ENCODE measurements around the gene RAB3IL1. TPM values are rescaled to one million over a fixed set of nuclear protein-coding genes. Genes with fewer than 3 reads are reported as not detected.

RAB3IL1 gene
- total RNA-seq, 2 donors from 2014 or later = 5.4 to 11.5 TPM

DNA sequence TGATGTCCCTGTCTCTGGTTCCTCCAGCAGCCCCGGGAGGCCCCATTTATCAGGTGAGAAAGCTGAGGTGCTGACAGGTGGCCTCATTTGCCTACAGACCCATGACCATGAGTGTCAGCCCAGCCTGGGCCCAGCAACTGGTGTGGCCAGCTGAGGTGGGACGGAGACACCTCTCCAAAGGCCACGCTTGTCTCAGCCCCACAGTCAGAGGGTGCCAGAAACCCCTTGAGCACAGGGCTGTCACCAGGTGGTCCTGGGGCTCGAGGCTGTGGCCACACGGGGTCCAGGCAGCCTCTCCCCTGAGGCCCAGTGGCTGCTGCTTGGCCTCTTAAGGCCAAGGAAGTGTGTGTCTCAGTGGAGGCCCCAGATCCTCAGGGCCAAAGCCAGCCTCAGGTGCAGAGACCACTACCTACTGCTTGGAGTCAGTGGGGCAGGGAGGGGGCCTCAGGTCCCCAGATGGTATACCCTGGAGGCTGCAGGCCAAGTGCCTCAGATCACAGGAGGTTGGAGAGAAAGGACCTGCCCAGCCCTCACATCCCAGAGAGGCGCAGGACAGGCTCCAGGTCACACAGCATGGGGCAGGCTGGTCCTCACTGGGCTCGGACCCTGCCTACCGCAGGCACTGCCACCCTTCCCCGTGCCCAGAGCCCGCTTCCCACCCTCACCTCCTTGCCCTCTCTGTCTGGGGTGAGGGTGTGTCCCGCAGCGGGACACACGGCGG lies 11.4 kb downstream of the RAB3IL1 start:
- Histone ChIP-seq H3K27ac (no peak overlapping the region), H3K36me3 (replicated peaks in 1 of 2; ENCODE audit: insufficient read depth in 1 of 2, low read depth in 2 of 2) (no peaks in the 10 kb centered on the region)
- DNase-seq = no peak

DNA sequence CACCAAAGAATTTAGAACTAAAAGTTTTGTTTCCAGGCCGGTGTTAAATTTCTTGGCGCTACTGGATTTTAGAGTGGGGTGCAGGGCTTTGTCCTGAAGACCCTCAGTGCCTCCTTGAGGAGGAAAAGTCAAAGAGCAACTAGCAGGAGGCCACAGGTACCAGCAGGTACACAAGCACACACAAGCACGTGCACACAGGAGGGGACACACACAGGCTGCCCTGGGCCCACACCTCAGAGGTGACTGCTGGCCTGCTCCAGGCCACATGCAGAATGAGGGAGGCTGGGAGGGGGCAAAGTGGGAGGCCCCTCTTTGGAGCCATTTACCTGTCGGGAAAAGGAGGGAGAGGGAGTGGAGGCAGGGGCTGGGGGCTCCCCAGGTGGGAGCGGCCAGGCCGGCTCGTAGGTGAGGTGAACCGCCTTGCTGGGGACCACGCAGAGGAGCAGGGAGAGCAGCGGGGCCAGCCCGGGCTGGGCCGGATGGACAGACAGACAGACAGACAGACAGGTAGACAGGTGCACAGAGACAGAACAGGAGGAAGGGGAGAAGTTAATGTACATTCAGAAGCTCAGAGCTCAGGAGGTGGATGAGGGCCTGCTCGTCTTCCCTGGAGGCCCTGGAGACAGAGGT lies 12.2 kb downstream of the RAB3IL1 start:
- H3K4me3 ChIP-seq = no peak overlapping the region
- WGBS, 2 donors = 85 to 88% methylated on average over 13 of the region's 13 CpGs
- H3K27ac ChIP-seq = peak overlapping the region in 2 of 4 donors; percentile 46 to 58
- H3K36me3 ChIP-seq (replicated peaks in 1 of 2; ENCODE audit: insufficient read depth in 1 of 2, low read depth in 2 of 2) = no peaks in the 10 kb centered on the region
- ATAC-seq (no peak), DNase-seq (no peak)
- no peaks in the 10 kb centered on the region for H3K9me3 ChIP-seq
- no peaks in the 10 kb centered on the region for H3K27me3 ChIP-seq
- TF ChIP-seq POLR2A (IDR thresholded peaks at IDR 0.05) = no peak
- H3K4me1 ChIP-seq = no peaks in the 10 kb centered on the region
- intact Hi-C loops (cut with DNase I) = no loop called here

More for the DNA sequence above, 11.4 kb downstream of the RAB3IL1 start:
- no peak for ATAC-seq
- intact Hi-C loops (cut with DNase I) = no loop called here
- Histone ChIP-seq H3K9me3 (no peaks in the 10 kb centered on the region), H3K4me3 (no peak overlapping the region), H3K27me3 (no peaks in the 10 kb centered on the region), H3K4me1 (no peaks in the 10 kb centered on the region)
- TF ChIP-seq, protein P1, sequence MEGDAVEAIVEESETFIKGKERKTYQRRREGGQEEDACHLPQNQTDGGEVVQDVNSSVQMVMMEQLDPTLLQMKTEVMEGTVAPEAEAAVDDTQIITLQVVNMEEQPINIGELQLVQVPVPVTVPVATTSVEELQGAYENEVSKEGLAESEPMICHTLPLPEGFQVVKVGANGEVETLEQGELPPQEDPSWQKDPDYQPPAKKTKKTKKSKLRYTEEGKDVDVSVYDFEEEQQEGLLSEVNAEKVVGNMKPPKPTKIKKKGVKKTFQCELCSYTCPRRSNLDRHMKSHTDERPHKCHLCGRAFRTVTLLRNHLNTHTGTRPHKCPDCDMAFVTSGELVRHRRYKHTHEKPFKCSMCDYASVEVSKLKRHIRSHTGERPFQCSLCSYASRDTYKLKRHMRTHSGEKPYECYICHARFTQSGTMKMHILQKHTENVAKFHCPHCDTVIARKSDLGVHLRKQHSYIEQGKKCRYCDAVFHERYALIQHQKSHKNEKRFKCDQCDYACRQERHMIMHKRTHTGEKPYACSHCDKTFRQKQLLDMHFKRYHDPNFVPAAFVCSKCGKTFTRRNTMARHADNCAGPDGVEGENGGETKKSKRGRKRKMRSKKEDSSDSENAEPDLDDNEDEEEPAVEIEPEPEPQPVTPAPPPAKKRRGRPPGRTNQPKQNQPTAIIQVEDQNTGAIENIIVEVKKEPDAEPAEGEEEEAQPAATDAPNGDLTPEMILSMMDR (IDR thresholded peaks at IDR 0.05) = no peak
- no peak for TF ChIP-seq POLR2A (IDR thresholded peaks at IDR 0.05)
- WGBS, 2 donors = 82 to 83% methylated on average over 11 to 14 of the region's 14 CpGs

DNA sequence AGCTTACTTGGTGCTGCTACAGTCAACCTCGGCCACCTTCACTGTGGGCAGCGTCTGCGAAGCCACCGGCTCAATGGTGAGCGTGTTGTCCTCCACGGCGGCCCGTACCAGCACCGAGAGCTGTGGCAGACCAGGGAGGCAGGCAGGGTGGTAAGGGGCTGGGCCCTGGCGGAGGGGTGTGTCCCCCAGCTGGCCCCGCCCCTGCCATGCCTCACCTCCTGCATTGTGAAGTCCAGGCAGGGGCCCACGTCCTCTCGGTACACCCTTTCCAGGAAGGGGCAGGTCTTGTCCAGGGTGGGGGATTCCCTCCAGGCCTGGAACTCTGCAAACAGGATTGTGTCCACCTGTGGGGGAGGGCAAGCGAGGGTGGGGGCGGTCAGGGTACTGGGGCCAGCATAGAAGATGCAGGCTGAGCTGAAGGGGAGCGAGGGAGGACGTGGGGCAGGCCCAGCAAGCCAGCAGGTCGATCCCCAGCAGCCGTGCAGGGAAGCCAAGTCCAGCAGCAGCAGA lies 12.8 kb downstream of the RAB3IL1 start:
- peak in 2 of 3 donors; percentile 32 to 34 for TF ChIP-seq POLR2A (IDR thresholded peaks at IDR 0.05)
- TF ChIP-seq, protein P1 (IDR thresholded peaks at IDR 0.05) = no peak
- 33 to 40% methylated on average over 18 to 19 of the region's 19 CpGs for WGBS, 2 donors
- peak; percentile 75 to 86 (median 80) for DNase-seq
- H3K4me3 ChIP-seq = no peak overlapping the region
- intact Hi-C loops (cut with DNase I) = loop anchor here (5.0 kb wide), 2 partner anchors 43 to 153 kb away; no protein-coding TSS in a partner anchor
- H3K4me1 ChIP-seq = no peaks in the 10 kb centered on the region
- H3K27me3 ChIP-seq = no peaks in the 10 kb centered on the region
- peak overlapping the region in 3 of 4 donors; percentile 16 to 58 (median 46) for H3K27ac ChIP-seq
- no peaks in the 10 kb centered on the region for H3K36me3 ChIP-seq (replicated peaks in 1 of 2; ENCODE audit: insufficient read depth in 1 of 2, low read depth in 2 of 2)
- ATAC-seq = peak; percentile 94
- H3K9me3 ChIP-seq = no peaks in the 10 kb centered on the region

DNA sequence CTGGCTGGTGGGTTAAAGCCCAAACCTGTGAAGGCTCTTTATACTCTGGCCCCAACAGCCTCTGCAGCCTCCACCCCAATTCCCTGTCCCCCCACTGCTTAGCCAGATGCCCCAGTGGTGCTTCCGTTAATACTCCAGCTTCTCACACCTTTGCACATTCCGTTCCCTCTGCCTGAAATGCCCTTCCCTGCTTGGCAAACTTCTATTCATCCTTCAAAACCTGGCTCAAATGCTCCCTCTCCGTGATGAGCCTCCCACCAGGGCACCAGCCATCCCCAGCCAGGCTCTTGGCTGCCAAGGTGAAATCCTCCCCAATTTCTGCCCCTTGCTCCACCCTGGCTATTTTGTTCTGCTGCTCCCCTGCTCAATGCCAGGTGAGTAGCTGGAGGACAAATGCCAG lies 13.5 kb downstream of the RAB3IL1 start:
- 82 to 93% methylated on average over 3 of the region's 3 CpGs for WGBS, 2 donors
- intact Hi-C loops (cut with DNase I) = loop anchor here (5.0 kb wide), 2 partner anchors 43 to 153 kb away; no protein-coding TSS in a partner anchor
- Histone ChIP-seq H3K27me3 (no peaks in the 10 kb centered on the region), H3K9me3 (no peaks in the 10 kb centered on the region), H3K4me3 (no peak overlapping the region), H3K36me3 (replicated peaks in 1 of 2; ENCODE audit: insufficient read depth in 1 of 2, low read depth in 2 of 2) (no peaks in the 10 kb centered on the region), H3K27ac (peak overlapping the region in 2 of 4 donors; percentile 16 to 58), H3K4me1 (no peaks in the 10 kb centered on the region)
- no peak for DNase-seq
- TF ChIP-seq POLR2A (IDR thresholded peaks at IDR 0.05) = no peak
- TF ChIP-seq, protein P1 (IDR thresholded peaks at IDR 0.05) = no peak
- ATAC-seq = no peak

DNA sequence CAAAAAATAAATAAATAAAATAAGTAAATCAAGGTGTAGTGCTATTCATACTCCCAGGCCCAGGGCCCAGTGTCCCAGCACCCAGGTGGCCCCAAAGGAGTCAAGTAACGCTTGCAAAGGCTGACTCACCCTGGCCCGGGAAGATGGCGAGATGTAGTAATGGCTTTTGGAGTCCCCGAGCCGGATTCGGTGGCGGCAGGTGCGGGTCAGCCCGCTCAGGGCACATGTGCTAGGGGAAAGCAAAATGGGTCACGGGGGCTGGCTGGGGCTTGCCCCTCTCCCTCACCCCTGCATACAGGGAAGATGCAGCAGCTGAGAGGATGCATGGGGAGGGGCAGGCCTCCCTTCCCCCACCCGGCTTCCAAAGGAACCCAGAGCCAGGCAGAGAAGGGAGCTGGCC lies 15.1 kb downstream of the RAB3IL1 start:
- no peak for DNase-seq
- Histone ChIP-seq H3K4me3 (no peak overlapping the region), H3K4me1 (no peaks in the 10 kb centered on the region), H3K27me3 (no peaks in the 10 kb centered on the region), H3K36me3 (replicated peaks in 1 of 2; ENCODE audit: insufficient read depth in 1 of 2, low read depth in 2 of 2) (no peaks in the 10 kb centered on the region), H3K9me3 (no peaks in the 10 kb centered on the region), H3K27ac (no peak overlapping the region)
- 84 to 92% methylated on average over 7 to 11 of the region's 11 CpGs for WGBS, 2 donors
- TF ChIP-seq, protein P1 (IDR thresholded peaks at IDR 0.05) = no peak
- no peak for TF ChIP-seq POLR2A (IDR thresholded peaks at IDR 0.05)
- ATAC-seq = no peak
- intact Hi-C loops (cut with DNase I) = loop anchor here (5.0 kb wide), 2 partner anchors 45 to 155 kb away; no protein-coding TSS in a partner anchor

Data from body of pancreas (tissue), 4 donors.